Breast epithelium (tissue), 3 donors: ENCODE measurements around the gene AAR2.

Source experiments
- POLR2A ChIP-seq: fragments of 450-650 bp; IDR thresholded peaks from one replicate; pipeline ENCODE4 v1.6.1; 2016; ENCODE audit warnings: antibody characterized with exemption, mild to moderate bottlenecking, moderate library complexity
- POLR2AphosphoS5 ChIP-seq, 3 donors: sonication (generic); formaldehyde crosslinking; IDR thresholded peaks; one replicate each; pipeline ENCODE4 v1.6.1; 2017; ENCODE audit warnings: antibody characterized with exemption in 3 of 3
- TF ChIP-seq, protein P1 (sequence below), 3 donors: fragments of 450-650 bp; IDR thresholded peaks; one replicate each; pipeline ENCODE4 v1.5.1; 2016 to 2017; ENCODE audit warnings: antibody characterized with exemption in 3 of 3, mild to moderate bottlenecking in 3 of 3, moderate library complexity in 3 of 3

DNA sequence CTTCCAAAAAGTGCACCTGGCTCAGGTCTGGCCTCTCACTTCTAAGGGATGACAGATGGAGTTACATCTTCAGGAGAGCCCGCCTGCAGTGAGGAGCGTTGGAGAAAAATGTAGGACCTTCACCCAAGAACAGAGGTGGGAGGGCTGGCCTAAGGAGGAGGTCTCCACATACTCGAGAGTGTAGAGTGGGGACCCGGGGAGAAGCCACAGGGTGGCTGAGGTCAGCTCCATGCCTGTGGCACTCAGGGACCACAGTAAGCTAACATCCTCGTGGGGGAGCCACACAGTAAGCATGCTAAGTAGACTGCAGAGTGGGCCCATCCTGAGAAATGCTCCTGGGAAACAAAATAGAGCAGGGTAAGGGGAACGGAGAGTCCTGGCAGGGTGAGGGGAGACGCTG, 24.0 kb downstream of the AAR2 start:
- TF ChIP-seq, protein P1, sequence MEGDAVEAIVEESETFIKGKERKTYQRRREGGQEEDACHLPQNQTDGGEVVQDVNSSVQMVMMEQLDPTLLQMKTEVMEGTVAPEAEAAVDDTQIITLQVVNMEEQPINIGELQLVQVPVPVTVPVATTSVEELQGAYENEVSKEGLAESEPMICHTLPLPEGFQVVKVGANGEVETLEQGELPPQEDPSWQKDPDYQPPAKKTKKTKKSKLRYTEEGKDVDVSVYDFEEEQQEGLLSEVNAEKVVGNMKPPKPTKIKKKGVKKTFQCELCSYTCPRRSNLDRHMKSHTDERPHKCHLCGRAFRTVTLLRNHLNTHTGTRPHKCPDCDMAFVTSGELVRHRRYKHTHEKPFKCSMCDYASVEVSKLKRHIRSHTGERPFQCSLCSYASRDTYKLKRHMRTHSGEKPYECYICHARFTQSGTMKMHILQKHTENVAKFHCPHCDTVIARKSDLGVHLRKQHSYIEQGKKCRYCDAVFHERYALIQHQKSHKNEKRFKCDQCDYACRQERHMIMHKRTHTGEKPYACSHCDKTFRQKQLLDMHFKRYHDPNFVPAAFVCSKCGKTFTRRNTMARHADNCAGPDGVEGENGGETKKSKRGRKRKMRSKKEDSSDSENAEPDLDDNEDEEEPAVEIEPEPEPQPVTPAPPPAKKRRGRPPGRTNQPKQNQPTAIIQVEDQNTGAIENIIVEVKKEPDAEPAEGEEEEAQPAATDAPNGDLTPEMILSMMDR (IDR thresholded peaks at IDR 0.05), result no peak
- no peak for TF ChIP-seq POLR2A
- TF ChIP-seq POLR2AphosphoS5 (IDR thresholded peaks at IDR 0.05), result no peak
